ENCODE measurements around the gene ZNF280B.

The ZNF280B gene

GRCh38 chr22:22526125-22526912, 17.8 kb upstream of the ZNF280B start:
- Histone ChIP-seq H3K27me3 (replicated peaks) (peaks cover 2% of the 10 kb centered on the region), H3K4me3 (ENCODE audit: low read depth, low read length) (no peak overlapping the region), H3K27ac (no peak overlapping the region), H3K36me3 (replicated peaks) (no peaks in the 10 kb centered on the region)
- in situ Hi-C loops (cut with HindIII; ENCODE audit: low pct_ligation_motif_present, low sequenced_read_pairs): no loop called here
- no peak for TF ChIP-seq CTCF (IDR thresholded peaks at IDR 0.05; ENCODE audit: low read depth, low read length, missing control alignments)
- DNase-seq: no peak

GRCh38 chr22:22523494-22523893, 15.0 kb upstream of the ZNF280B start:
- Histone ChIP-seq H3K27me3 (replicated peaks) (peaks cover 2% of the 10 kb centered on the region), H3K36me3 (replicated peaks) (no peaks in the 10 kb centered on the region), H3K27ac (no peak overlapping the region), H3K4me3 (ENCODE audit: low read depth, low read length) (no peak overlapping the region)
- no peak for TF ChIP-seq CTCF (IDR thresholded peaks at IDR 0.05; ENCODE audit: low read depth, low read length, missing control alignments)
- DNase-seq: no peak
- in situ Hi-C loops (cut with HindIII; ENCODE audit: low pct_ligation_motif_present, low sequenced_read_pairs): no loop called here

GRCh38 chr22:22521631-22522030, 13.1 kb upstream of the ZNF280B start:
- Histone ChIP-seq H3K27me3 (replicated peaks) (peaks cover 2% of the 10 kb centered on the region), H3K36me3 (replicated peaks) (no peaks in the 10 kb centered on the region), H3K4me3 (ENCODE audit: low read depth, low read length) (no peak overlapping the region), H3K27ac (no peak overlapping the region)
- in situ Hi-C loops (cut with HindIII; ENCODE audit: low pct_ligation_motif_present, low sequenced_read_pairs): no loop called here
- TF ChIP-seq CTCF (IDR thresholded peaks at IDR 0.05; ENCODE audit: low read depth, low read length, missing control alignments): no peak
- DNase-seq: no peak

GRCh38 chr22:22520667-22521602, 12.4 kb upstream of the ZNF280B start:
- in situ Hi-C loops (cut with HindIII; ENCODE audit: low pct_ligation_motif_present, low sequenced_read_pairs): no loop called here
- Histone ChIP-seq H3K27ac (no peak overlapping the region), H3K36me3 (replicated peaks) (no peaks in the 10 kb centered on the region), H3K4me3 (ENCODE audit: low read depth, low read length) (no peak overlapping the region), H3K27me3 (replicated peaks) (peaks cover 2% of the 10 kb centered on the region)
- TF ChIP-seq CTCF (IDR thresholded peaks at IDR 0.05; ENCODE audit: low read depth, low read length, missing control alignments): no peak
- no peak for DNase-seq

- H3K27me3 ChIP-seq (replicated peaks): peaks cover 2% of the 10 kb centered on the region
- H3K27ac ChIP-seq: peak within 1 kb of the TSS; percentile 19
- TF ChIP-seq CTCF (IDR thresholded peaks at IDR 0.05; ENCODE audit: low read depth, low read length, missing control alignments): peak; percentile 8
- peak; percentile 1 for DNase-seq
- in situ Hi-C loops (cut with HindIII; ENCODE audit: low pct_ligation_motif_present, low sequenced_read_pairs): no loop called here
- H3K4me3 ChIP-seq (ENCODE audit: low read depth, low read length): no peak within 1 kb of the TSS
- H3K36me3 ChIP-seq (replicated peaks): no peaks in the 10 kb centered on the region
Measured at GRCh38 chr22:22520020-22520656, 11.6 kb upstream of the ZNF280B start, which contains the start of gene ZNF280A. TSS of gene ZNF280A (minus strand) at chr22:22520270. CDS start at chr22:22515630, 4,640 bp downstream.

Data from brain microvascular endothelial cell (primary cell).